ENCODE data around the gene TIMP4. TPM values are rescaled to one million over a fixed set of nuclear protein-coding genes. Genes with fewer than 3 reads are reported as not detected.

Gene TIMP4
- total RNA-seq, 1 donor from 2014 or later: 12.3 TPM

- TF ChIP-seq, protein P1, sequence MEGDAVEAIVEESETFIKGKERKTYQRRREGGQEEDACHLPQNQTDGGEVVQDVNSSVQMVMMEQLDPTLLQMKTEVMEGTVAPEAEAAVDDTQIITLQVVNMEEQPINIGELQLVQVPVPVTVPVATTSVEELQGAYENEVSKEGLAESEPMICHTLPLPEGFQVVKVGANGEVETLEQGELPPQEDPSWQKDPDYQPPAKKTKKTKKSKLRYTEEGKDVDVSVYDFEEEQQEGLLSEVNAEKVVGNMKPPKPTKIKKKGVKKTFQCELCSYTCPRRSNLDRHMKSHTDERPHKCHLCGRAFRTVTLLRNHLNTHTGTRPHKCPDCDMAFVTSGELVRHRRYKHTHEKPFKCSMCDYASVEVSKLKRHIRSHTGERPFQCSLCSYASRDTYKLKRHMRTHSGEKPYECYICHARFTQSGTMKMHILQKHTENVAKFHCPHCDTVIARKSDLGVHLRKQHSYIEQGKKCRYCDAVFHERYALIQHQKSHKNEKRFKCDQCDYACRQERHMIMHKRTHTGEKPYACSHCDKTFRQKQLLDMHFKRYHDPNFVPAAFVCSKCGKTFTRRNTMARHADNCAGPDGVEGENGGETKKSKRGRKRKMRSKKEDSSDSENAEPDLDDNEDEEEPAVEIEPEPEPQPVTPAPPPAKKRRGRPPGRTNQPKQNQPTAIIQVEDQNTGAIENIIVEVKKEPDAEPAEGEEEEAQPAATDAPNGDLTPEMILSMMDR (IDR thresholded peaks at IDR 0.05; ENCODE audit: borderline replicate concordance): no peak
- Histone ChIP-seq H3K4me3 (no peak overlapping the region), H3K9me3 (replicated peaks) (no peaks in the 10 kb centered on the region), H3K27me3 (ENCODE audit: low read depth) (no peaks in the 10 kb centered on the region), H3K27ac (replicated peaks) (no peak overlapping the region), H3K4me1 (peaks cover 7% of the 10 kb centered on the region), H3K36me3 (no peaks in the 10 kb centered on the region)
- intact Hi-C loops (cut with micrococcal nuclease): no loop called here
- no peak for DNase-seq
Measured at GRCh38 chr3:12192655-12193484, 34.2 kb upstream of the TIMP4 start.

GRCh38 chr3:12192173-12192572 lies 33.5 kb upstream of the TIMP4 start:
- TF ChIP-seq, protein P1 (IDR thresholded peaks at IDR 0.05; ENCODE audit: borderline replicate concordance): no peak
- Histone ChIP-seq H3K27me3 (ENCODE audit: low read depth) (no peaks in the 10 kb centered on the region), H3K9me3 (replicated peaks) (no peaks in the 10 kb centered on the region), H3K4me1 (peaks cover 7% of the 10 kb centered on the region), H3K27ac (replicated peaks) (no peak overlapping the region), H3K36me3 (no peaks in the 10 kb centered on the region), H3K4me3 (no peak overlapping the region)
- intact Hi-C loops (cut with micrococcal nuclease): no loop called here
- DNase-seq: no peak

DNA sequence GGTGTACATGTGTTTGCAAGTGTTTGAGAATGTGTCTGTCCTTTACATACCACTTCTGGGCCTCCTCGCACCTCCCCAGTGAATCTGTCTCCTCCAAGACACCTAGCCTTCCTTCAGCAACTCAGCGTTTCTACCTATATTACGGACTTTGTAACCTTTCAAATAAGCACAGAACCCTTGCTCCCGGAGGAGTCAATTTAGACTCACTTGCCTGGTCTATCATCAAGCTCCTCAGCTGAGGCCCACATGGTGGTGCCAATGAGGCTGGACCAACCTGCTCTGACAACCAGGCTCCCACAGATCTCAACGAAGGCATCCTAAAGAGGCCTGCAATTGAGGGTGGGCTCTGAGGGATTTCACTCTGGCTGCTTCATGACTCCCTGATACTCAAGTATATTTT lies 32.8 kb upstream of the TIMP4 start:
- intact Hi-C loops (cut with micrococcal nuclease): no loop called here
- Histone ChIP-seq H3K4me3 (no peak overlapping the region), H3K27ac (replicated peaks) (no peak overlapping the region), H3K9me3 (replicated peaks) (no peaks in the 10 kb centered on the region), H3K4me1 (peaks cover 7% of the 10 kb centered on the region), H3K36me3 (no peaks in the 10 kb centered on the region), H3K27me3 (ENCODE audit: low read depth) (no peaks in the 10 kb centered on the region)
- TF ChIP-seq, protein P1 (IDR thresholded peaks at IDR 0.05; ENCODE audit: borderline replicate concordance): no peak
- DNase-seq: no peak

DNA sequence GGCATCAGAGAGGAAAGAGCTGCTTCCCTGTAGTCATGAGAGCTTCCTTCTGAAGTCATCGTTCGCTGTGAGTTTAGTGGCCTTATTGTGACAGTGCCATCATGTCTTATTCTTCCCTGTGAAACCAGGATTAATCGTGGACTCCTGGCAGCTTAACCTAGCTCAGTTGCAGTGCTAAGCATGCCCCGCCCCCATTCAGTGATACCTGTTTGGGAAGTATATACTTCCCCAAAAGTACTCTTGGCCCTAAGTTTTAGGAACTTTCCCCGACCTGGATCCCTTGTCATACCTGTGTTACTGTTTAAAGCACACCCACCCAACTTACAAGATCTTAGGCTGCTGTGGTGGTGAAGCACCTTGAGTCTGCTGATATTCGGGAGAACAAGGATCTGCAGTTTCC lies 32.1 kb upstream of the TIMP4 start:
- intact Hi-C loops (cut with micrococcal nuclease): no loop called here
- Histone ChIP-seq H3K4me3 (no peak overlapping the region), H3K27me3 (ENCODE audit: low read depth) (no peaks in the 10 kb centered on the region), H3K9me3 (replicated peaks) (no peaks in the 10 kb centered on the region), H3K36me3 (no peaks in the 10 kb centered on the region), H3K4me1 (peaks cover 7% of the 10 kb centered on the region), H3K27ac (replicated peaks) (no peak overlapping the region)
- no peak for DNase-seq
- TF ChIP-seq, protein P1 (IDR thresholded peaks at IDR 0.05; ENCODE audit: borderline replicate concordance): no peak

GRCh38 chr3:12190221-12190807 lies 31.6 kb upstream of the TIMP4 start:
- peaks cover 7% of the 10 kb centered on the region for H3K4me1 ChIP-seq
- H3K36me3 ChIP-seq: no peaks in the 10 kb centered on the region
- intact Hi-C loops (cut with micrococcal nuclease): no loop called here
- TF ChIP-seq, protein P1 (IDR thresholded peaks at IDR 0.05; ENCODE audit: borderline replicate concordance): no peak
- no peaks in the 10 kb centered on the region for H3K9me3 ChIP-seq (replicated peaks)
- no peak overlapping the region for H3K4me3 ChIP-seq
- no peak for DNase-seq
- no peak overlapping the region for H3K27ac ChIP-seq (replicated peaks)
- H3K27me3 ChIP-seq (ENCODE audit: low read depth): no peaks in the 10 kb centered on the region

All from left ventricle myocardium inferior (tissue), 1 donor.